H9 (cell line): Measurements from ENCODE around the gene CAVIN3. TPM values are rescaled to one million over a fixed set of nuclear protein-coding genes. Genes with fewer than 3 reads are reported as not detected.

Experiments used
- DNase-seq: peaks from one replicate; pipeline ENCODE4 v3.0.0-alpha.2; 2017
- H2AFZ ChIP-seq: one replicate; pipeline ENCODE4 v1.6.1; 2013; ENCODE audit warnings: mild to moderate bottlenecking, low read length, control low read depth, moderate library complexity
- H2AK5ac ChIP-seq: 2 replicates; pipeline ENCODE4 v1.6.1; 2013; ENCODE audit warnings: low read length, control low read depth, mixed read lengths; ENCODE audit not compliant: insufficient read length
- H2BK120ac ChIP-seq: one replicate; pipeline ENCODE4 v1.6.1; 2013; ENCODE audit warnings: low read depth, mild to moderate bottlenecking, low read length, control low read depth, inconsistent platforms; ENCODE audit not compliant: poor library complexity, severe bottlenecking
- H2BK12ac ChIP-seq: 2 replicates; pipeline ENCODE4 v1.6.1; 2013; ENCODE audit warnings: low read length, control low read depth, mixed read lengths, low read depth; ENCODE audit not compliant: insufficient read length
- H2BK15ac ChIP-seq: 2 replicates; pipeline ENCODE4 v1.6.1; 2013; ENCODE audit warnings: low read depth, low read length, control low read depth
- H2BK20ac ChIP-seq: one replicate; pipeline ENCODE4 v1.6.1; 2013; ENCODE audit warnings: low read depth, mild to moderate bottlenecking, low read length, control low read depth, inconsistent platforms; ENCODE audit not compliant: poor library complexity, severe bottlenecking
- H2BK5ac ChIP-seq: 2 replicates; pipeline ENCODE4 v1.6.1; 2013; ENCODE audit warnings: low read length, control low read depth, mixed read lengths; ENCODE audit not compliant: insufficient read length
- H3K14ac ChIP-seq: 2 replicates; pipeline ENCODE4 v1.6.1; 2013; ENCODE audit warnings: low read length, control low read depth; ENCODE audit not compliant: insufficient read depth
- H3K18ac ChIP-seq: 2 replicates; pipeline ENCODE4 v1.6.1; 2013; ENCODE audit warnings: low read depth, mild to moderate bottlenecking, mixed read lengths, low read length, control low read depth; ENCODE audit not compliant: insufficient read length
- H3K23ac ChIP-seq: 2 replicates; pipeline ENCODE4 v1.6.1; 2013; ENCODE audit warnings: low read length, control low read depth, mixed read lengths, low read depth; ENCODE audit not compliant: insufficient read length
- H3K23me2 ChIP-seq: 2 replicates; pipeline ENCODE4 v1.6.1; 2013; ENCODE audit warnings: low read depth, mild to moderate bottlenecking, mixed read lengths, low read length, control low read depth; ENCODE audit not compliant: insufficient read length, poor library complexity, severe bottlenecking
- H3K27ac ChIP-seq: 2 replicates; pipeline ENCODE4 v1.5.1; 2013; ENCODE audit warnings: low read length, control low read depth, mixed read lengths, low read depth; ENCODE audit not compliant: insufficient read length
- H3K27me3 ChIP-seq: 2 replicates; pipeline ENCODE4 v1.6.1; 2013; ENCODE audit warnings: low read length, control low read depth, inconsistent platforms; ENCODE audit not compliant: insufficient read depth
- H3K4ac ChIP-seq: 2 replicates; pipeline ENCODE4 v1.6.1; 2013; ENCODE audit warnings: low read depth, mild to moderate bottlenecking, control low read depth, inconsistent platforms, low read length, moderate library complexity
- H3K4me1 ChIP-seq: 2 replicates; pipeline ENCODE4 v1.6.1; 2013; ENCODE audit warnings: low read length, control low read depth, inconsistent platforms; ENCODE audit not compliant: insufficient read depth
- H3K4me2 ChIP-seq: 2 replicates; pipeline ENCODE4 v1.6.1; 2013; ENCODE audit warnings: low read length, control low read depth, mixed read lengths; ENCODE audit not compliant: insufficient read length, insufficient read depth
- H3K56ac ChIP-seq: 2 replicates; pipeline ENCODE4 v1.6.1; 2013; ENCODE audit warnings: low read depth, mild to moderate bottlenecking, mixed read lengths, low read length, control low read depth; ENCODE audit not compliant: insufficient read length
- H3K79me1 ChIP-seq: 2 replicates; pipeline ENCODE4 v1.6.1; 2013; ENCODE audit warnings: low read depth, mild to moderate bottlenecking, moderate library complexity, low read length, control low read depth, inconsistent platforms; ENCODE audit not compliant: insufficient read depth, poor library complexity, severe bottlenecking
- H3K79me2 ChIP-seq: 2 replicates; pipeline ENCODE4 v1.6.1; 2013; ENCODE audit warnings: low read length, control low read depth, inconsistent platforms; ENCODE audit not compliant: insufficient read depth
- H3K9ac ChIP-seq: 2 replicates; pipeline ENCODE4 v1.6.1; 2013; ENCODE audit warnings: low read length, control low read depth, mixed read lengths; ENCODE audit not compliant: insufficient read length; ENCODE audit errors: extremely low read depth
- H3K9me3 ChIP-seq: one replicate; pipeline ENCODE4 v1.6.1; 2013; ENCODE audit warnings: low read depth, low read length, inconsistent platforms; ENCODE audit not compliant: control insufficient read depth
- H3T11ph ChIP-seq: one replicate; pipeline ENCODE4 v1.6.1; 2013; ENCODE audit warnings: mild to moderate bottlenecking, low read length, control low read depth, inconsistent platforms
- H4K20me1 ChIP-seq: one replicate; pipeline ENCODE4 v1.6.1; 2013; ENCODE audit not compliant: control insufficient read depth, insufficient read length, insufficient read depth
- H4K5ac ChIP-seq: 2 replicates; pipeline ENCODE4 v1.6.1; 2013; ENCODE audit warnings: low read depth, mild to moderate bottlenecking, mixed read lengths, low read length, control low read depth; ENCODE audit not compliant: insufficient read length
- H4K8ac ChIP-seq: replicated peaks from 2 replicates; pipeline ENCODE4 v1.6.1; 2013; ENCODE audit warnings: low read length, control low read depth, mixed read lengths, low read depth; ENCODE audit not compliant: insufficient read length
- H4K91ac ChIP-seq: 2 replicates; pipeline ENCODE4 v1.6.1; 2013; ENCODE audit warnings: low read depth, mild to moderate bottlenecking, moderate library complexity, mixed read lengths, low read length, control low read depth; ENCODE audit not compliant: insufficient read length
- H3K27ac Mint-ChIP-seq, 3 experiments: 2 replicates in 2 of 3; 3 replicates in 1 of 3; pipeline ENCODE4 v1.8.0; 2020 to 2021; ENCODE audit warnings: mixed read lengths in 3 of 3, mild to moderate bottlenecking in 1 of 3, moderate library complexity in 1 of 3
- H3K27me3 Mint-ChIP-seq: 2 replicates; pipeline ENCODE4 v1.8.0; 2021; ENCODE audit warnings: low read depth, mild to moderate bottlenecking, moderate library complexity, mixed read lengths
- H3K36me3 Mint-ChIP-seq, 3 experiments: 2 replicates in 2 of 3; 3 replicates in 1 of 3; pipeline ENCODE4 v1.8.0; 2020 to 2021; ENCODE audit warnings: low read depth in 3 of 3, mixed read lengths in 3 of 3; ENCODE audit not compliant: insufficient read depth in 1 of 3
- H3K4me1 Mint-ChIP-seq, 2 experiments: 2 replicates each; pipeline ENCODE4 v1.8.0; 2020; ENCODE audit warnings: mixed read lengths in 2 of 2
- H3K4me3 Mint-ChIP-seq, 2 experiments: 2 replicates in 1 of 2; 3 replicates in 1 of 2; pipeline ENCODE4 v1.8.0; 2020 to 2021; ENCODE audit warnings: mild to moderate bottlenecking in 2 of 2, mixed read lengths in 2 of 2, moderate library complexity in 1 of 2
- H3K9me3 Mint-ChIP-seq, 2 experiments: 2 replicates in 1 of 2; 3 replicates in 1 of 2; pipeline ENCODE4 v1.8.0; 2020; ENCODE audit warnings: mild to moderate bottlenecking in 2 of 2, mixed read lengths in 2 of 2, moderate library complexity in 1 of 2
- CTCF ChIP-seq: fragments of 200-600 bp; sonication (generic); conservative IDR thresholded peaks from 3 replicates; pipeline ENCODE4 v1.8.0; 2021; ENCODE audit warnings: antibody characterized with exemption, mild to moderate bottlenecking
- total RNA-seq: library from RNA; stranded (reverse); gene quantifications from 2 replicates; pipeline ENCODE4 v1.2.1, GENCODE V29; 2021

CAVIN3 gene
- total RNA-seq, 1 experiment from 2014 or later, result 60.0 TPM

GRCh38 chr11:6350043-6350442 is 29.7 kb upstream of the CAVIN3 start:
- H3K9ac ChIP-seq, result no peak overlapping the region
- no peak overlapping the region for H2AK5ac ChIP-seq
- H4K91ac ChIP-seq, result no peak overlapping the region
- Mint-ChIP-seq H3K9me3 (peaks cover 12 to 13% of the 10 kb centered on the region in 2 experiments), H3K4me3 (no peak overlapping the region), H3K27me3 (no peaks in the 10 kb centered on the region), H3K36me3 (peaks cover 4 to 17% (median 9%) of the 10 kb centered on the region in 3 experiments; a peak in 6 of 7 replicates), H3K27ac (no peak overlapping the region), H3K4me1 (peaks cover 27 to 30% of the 10 kb centered on the region in 2 experiments)
- no peak overlapping the region for H2BK20ac ChIP-seq
- H3K4ac ChIP-seq, result no peak overlapping the region
- H3K79me2 ChIP-seq, result no peaks in the 10 kb centered on the region
- TF ChIP-seq CTCF, result no peak
- H3K27ac ChIP-seq, result no peak overlapping the region
- no peak overlapping the region for H3K56ac ChIP-seq
- H4K8ac ChIP-seq, result no peak overlapping the region
- no peak overlapping the region for H2BK120ac ChIP-seq
- no peaks in the 10 kb centered on the region for H4K20me1 ChIP-seq
- no peaks in the 10 kb centered on the region for H3K23me2 ChIP-seq
- H2BK12ac ChIP-seq, result no peak overlapping the region
- no peak overlapping the region for H3K23ac ChIP-seq
- no peaks in the 10 kb centered on the region for H3K9me3 ChIP-seq
- H3K14ac ChIP-seq, result no peak overlapping the region
- no peak overlapping the region for H4K5ac ChIP-seq
- no peaks in the 10 kb centered on the region for H3K4me1 ChIP-seq
- H3K18ac ChIP-seq, result no peak overlapping the region
- H3T11ph ChIP-seq, result no peak overlapping the region
- no peak overlapping the region for H3K4me2 ChIP-seq
- no peak for DNase-seq
- H2BK15ac ChIP-seq, result no peak overlapping the region
- no peak overlapping the region for H2BK5ac ChIP-seq
- H3K79me1 ChIP-seq, result no peaks in the 10 kb centered on the region
- H2AFZ ChIP-seq, result no peak overlapping the region
- no peaks in the 10 kb centered on the region for H3K27me3 ChIP-seq
